IMR-90 (cell line): ENCODE data around the gene DHH. TPM values are rescaled to one million over a fixed set of nuclear protein-coding genes. Genes with fewer than 3 reads are reported as not detected.

ENCODE experiments used
- ATAC-seq: fragments of 200-7000 bp; cut with Tn5 transposase; 2 replicates; pipeline ENCODE4 v1.9.1; 2020; ENCODE audit warnings: low read depth, mild to moderate bottlenecking, moderate library complexity
- BruUV-seq: library from RNA; stranded (reverse); fragments of 400-500 nt; replicated peaks from 2 replicates; lab custom pipeline; 2021; lab: Mats Ljungman, UMichigan
- CTCF ChIA-PET: fragments of 300-600 bp; formaldehyde crosslinking; extraction: SDS; loops from one replicate; lab custom pipeline; 2021; ENCODE audit warnings: antibody characterized with exemption; lab: Yijun Ruan, JAX
- POLR2A ChIA-PET: fragments of 300-600 bp; sonication (Branson Sonifier 250); formaldehyde crosslinking; loops from one replicate; lab custom pipeline; 2022; ENCODE audit warnings: antibody characterized with exemption; ENCODE audit not compliant: unreplicated experiment; lab: Charles Lee
- DNase-seq: peaks from one replicate; pipeline ENCODE4 v3.0.0; 2013
- H2AFZ ChIP-seq: replicated peaks from 2 replicates; pipeline ENCODE3; 2013; ENCODE audit warnings: low read length, mild to moderate bottlenecking; ENCODE audit not compliant: poor library complexity
- H2AK5ac ChIP-seq: 2 replicates; pipeline ENCODE4 v1.6.1; 2013; ENCODE audit warnings: low read depth, low read length, inconsistent platforms
- H2AK9ac ChIP-seq: replicated peaks from 2 replicates; pipeline ENCODE3; 2013; ENCODE audit warnings: mild to moderate bottlenecking, low read depth, low read length, moderate library complexity; ENCODE audit not compliant: poor library complexity
- H2BK120ac ChIP-seq: 2 replicates; pipeline ENCODE4 v1.6.1; 2013; ENCODE audit warnings: low read depth, low read length, inconsistent platforms
- H2BK15ac ChIP-seq: 3 replicates; pipeline ENCODE4 v1.6.1; 2013; ENCODE audit warnings: low read depth, low read length, inconsistent platforms
- H2BK20ac ChIP-seq: 2 replicates; pipeline ENCODE4 v1.6.1; 2013; ENCODE audit warnings: low read depth, mild to moderate bottlenecking, inconsistent platforms, low read length, moderate library complexity
- H2BK5ac ChIP-seq: 2 replicates; pipeline ENCODE4 v1.6.1; 2013; ENCODE audit warnings: mild to moderate bottlenecking, low read depth, low read length, inconsistent platforms; ENCODE audit not compliant: poor library complexity, severe bottlenecking
- H3K14ac ChIP-seq: replicated peaks from 2 replicates; pipeline ENCODE4 v1.6.1; 2013; ENCODE audit warnings: low read depth, low read length, inconsistent platforms
- H3K18ac ChIP-seq: 2 replicates; pipeline ENCODE4 v1.6.1; 2013; ENCODE audit warnings: low read depth, low read length, control low read depth
- H3K23ac ChIP-seq: 2 replicates; pipeline ENCODE4 v1.6.1; 2013; ENCODE audit warnings: low read depth, low read length, inconsistent platforms
- H3K27ac ChIP-seq: 2 replicates; pipeline ENCODE4 v1.5.1; 2013; ENCODE audit warnings: mild to moderate bottlenecking, control low read depth, low read length; ENCODE audit not compliant: insufficient read depth
- H3K27me3 ChIP-seq: 2 replicates; pipeline ENCODE4 v1.6.1; 2013; ENCODE audit warnings: low read length; ENCODE audit not compliant: control insufficient read depth, insufficient read depth
- H3K36me3 ChIP-seq: 2 replicates; pipeline ENCODE4 v1.6.1; 2013; ENCODE audit warnings: low read length, mixed read lengths; ENCODE audit not compliant: control insufficient read depth, insufficient read depth
- H3K4ac ChIP-seq: 2 replicates; pipeline ENCODE4 v1.6.1; 2013; ENCODE audit warnings: low read depth, low read length, inconsistent platforms
- H3K4me1 ChIP-seq: 2 replicates; pipeline ENCODE4 v1.6.1; 2013; ENCODE audit warnings: low read length, mixed read lengths; ENCODE audit not compliant: control insufficient read depth, insufficient read depth
- H3K4me2 ChIP-seq: 2 replicates; pipeline ENCODE4 v1.6.1; 2013; ENCODE audit warnings: low read depth, mild to moderate bottlenecking, control low read depth, low read length, moderate library complexity
- H3K4me3 ChIP-seq: 2 replicates; pipeline ENCODE4 v1.5.1; 2013; ENCODE audit warnings: low read depth, mild to moderate bottlenecking, control low read depth, low read length, moderate library complexity; ENCODE audit not compliant: insufficient read depth
- H3K56ac ChIP-seq: 2 replicates; pipeline ENCODE4 v1.6.1; 2013; ENCODE audit warnings: low read length, inconsistent platforms; ENCODE audit not compliant: insufficient read depth; ENCODE audit errors: extremely low read depth
- H3K79me1 ChIP-seq, 2 experiments: 2 replicates each; pipeline ENCODE4 v1.6.1; 2013; ENCODE audit warnings: low read length in 2 of 2, inconsistent platforms in 1 of 2, low read depth in 1 of 2
- H3K9ac ChIP-seq: 2 replicates; pipeline ENCODE4 v1.6.1; 2013; ENCODE audit warnings: low read depth, low read length, control low read depth
- H3K9me1 ChIP-seq: 2 replicates; pipeline ENCODE4 v1.6.1; 2013; ENCODE audit warnings: low read length, inconsistent platforms; ENCODE audit not compliant: insufficient read depth
- H3K9me3 ChIP-seq: 2 replicates; pipeline ENCODE4 v1.6.1; 2013; ENCODE audit warnings: low read length; ENCODE audit not compliant: control insufficient read depth, insufficient read depth
- H4K20me1 ChIP-seq: 2 replicates; pipeline ENCODE4 v1.6.1; 2013; ENCODE audit warnings: low read length, inconsistent platforms; ENCODE audit not compliant: insufficient read depth
- H4K5ac ChIP-seq: 2 replicates; pipeline ENCODE4 v1.6.1; 2013; ENCODE audit warnings: mild to moderate bottlenecking, low read depth, low read length, control low read depth
- H4K8ac ChIP-seq, 2 experiments: 2 replicates each; pipeline ENCODE4 v1.6.1; 2013; ENCODE audit warnings: low read depth in 2 of 2, low read length in 2 of 2, control low read depth in 1 of 2, inconsistent platforms in 1 of 2
- H4K91ac ChIP-seq: 2 replicates; pipeline ENCODE4 v1.6.1; 2013; ENCODE audit warnings: low read depth, low read length, inconsistent platforms; ENCODE audit not compliant: insufficient read depth
- BHLHE40 ChIP-seq: fragments of 150-350 bp; IDR thresholded peaks from 2 replicates; pipeline ENCODE4 v1.6.1; 2016; ENCODE audit warnings: mild to moderate bottlenecking, low read depth, low read length
- CEBPB ChIP-seq: IDR thresholded peaks from 2 replicates; pipeline ENCODE4 v1.6.1; 2012; ENCODE audit warnings: low read depth, low read length, improper control_type of control experiment
- MAFK ChIP-seq: IDR thresholded peaks from 2 replicates; pipeline ENCODE4 v1.6.1; 2012; ENCODE audit warnings: low read depth, low read length, improper control_type of control experiment
- POLR2A ChIP-seq: IDR thresholded peaks from 2 replicates; pipeline ENCODE4 v1.6.1; 2012; ENCODE audit warnings: mild to moderate bottlenecking, low read depth, low read length
- RAD21 ChIP-seq: IDR thresholded peaks from 2 replicates; pipeline ENCODE4 v1.6.1; 2012; ENCODE audit warnings: low read length, improper control_type of control experiment
- SMC3 ChIP-seq: fragments of 150-350 bp; IDR thresholded peaks from 2 replicates; pipeline ENCODE4 v1.6.1; 2016; ENCODE audit warnings: low read depth, mild to moderate bottlenecking, antibody characterized with exemption, low read length, moderate library complexity
- WGBS, 2 experiments: methylation state at CpG; one replicate each; pipeline versions ENCODE4 v1.1.5 to v1.1.7; 2013; ENCODE audit warnings: missing lambda C conversion rate in 2 of 2; ENCODE audit not compliant: insufficient read length in 1 of 2; ENCODE audit errors: extremely low coverage in 2 of 2; 5-methylcytosine and 5-hydroxymethylcytosine counted together
- dilution Hi-C: fragments of 300-500 bp; cut with HindIII; formaldehyde crosslinking; loops from one replicate; pipeline ENCODE4 v1.14.3; 2018; ENCODE audit warnings: low sequenced_read_pairs; ENCODE audit not compliant: unreplicated experiment
- in situ Hi-C: fragments of 300-500 bp; cut with MboI; formaldehyde crosslinking; loops from 3 replicates; pipeline ENCODE4 v1.14.3; 2019; ENCODE audit warnings: low sequenced_read_pairs, inconsistent platforms, mixed read lengths
- intact Hi-C: fragments of 100-400 bp; cut with micrococcal nuclease; formaldehyde crosslinking; loops from 2 replicates; pipeline ENCODE4 v1.10.0; 2022
- polyA plus RNA-seq, 3 experiments: library from polyadenylated mRNA; depleted of rRNA; stranded (reverse); fragments of >200 nt; gene quantifications; 2 replicates each; pipeline ENCODE4 v1.2.3, GENCODE V29; 2012; ENCODE audit warnings: low replicate concordance in 1 of 3
- total RNA-seq: library from RNA; depleted of rRNA; stranded (reverse); fragments of >200 nt; gene quantifications from 2 replicates; pipeline ENCODE4 v1.2.3, GENCODE V29; 2012
- TF ChIP-seq, protein P1 (sequence below): conservative IDR thresholded peaks from 2 replicates; pipeline ENCODE4 v1.5.1; 2012; ENCODE audit warnings: mild to moderate bottlenecking, low read depth, low read length, improper control_type of control experiment

Gene DHH
- total and polyA plus RNA-seq, 2 of the 4 experiments (the other 2 are of a cell fraction), result under 0.01 to 0.07 TPM

DNA sequence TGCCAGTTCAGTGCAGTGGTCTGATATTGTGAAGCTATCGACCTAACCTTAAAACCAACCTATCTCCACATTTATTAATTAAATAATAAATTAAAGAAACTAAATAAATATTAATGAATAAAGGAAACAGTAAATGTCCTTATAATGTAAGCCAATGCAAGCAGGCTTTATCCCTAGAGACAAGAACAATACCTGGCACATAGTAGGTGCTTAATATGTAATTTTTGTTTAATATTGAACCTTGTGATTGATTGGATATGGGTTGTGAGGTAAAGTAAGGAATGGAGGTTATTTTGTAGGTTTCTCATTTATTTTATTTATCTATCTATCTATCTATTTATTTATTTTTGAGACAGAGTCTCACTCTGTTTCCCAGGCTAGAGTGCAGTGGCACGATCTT lies 44.4 kb upstream of the DHH start:
- POLR2A ChIA-PET, result no interaction called here
- no TSS peak for BruUV-seq
- no peaks in the 10 kb centered on the region for H4K20me1 ChIP-seq

More for the DNA sequence above, 44.4 kb upstream of the DHH start:
- in situ Hi-C loops (loop anchor here (10.0 kb wide), 1 partner anchor 46 kb away; the partner anchor contains the start of gene TUBA1A), dilution Hi-C loops (no loop called here), intact Hi-C loops (loop anchor here (10.0 kb wide), 1 partner anchor 126 kb away; the partner anchor contains the start of gene TUBA1C)
- Histone ChIP-seq H4K5ac (no peak overlapping the region), H3K79me1 (peaks cover 0 to 4% of the 10 kb centered on the region in 2 experiments; a peak in 1 of 4 replicates), H2BK20ac (no peak overlapping the region), H3K56ac (no peak overlapping the region), H2AK9ac (no peak overlapping the region), H2BK5ac (no peak overlapping the region), H2BK15ac (no peak overlapping the region), H2BK120ac (no peak overlapping the region), H3K4me2 (no peak overlapping the region), H3K14ac (no peak overlapping the region), H2AFZ (no peak overlapping the region), H3K27me3 (no peaks in the 10 kb centered on the region), H3K9me1 (no peaks in the 10 kb centered on the region), H2AK5ac (no peak overlapping the region), H4K91ac (no peak overlapping the region), H3K4me3 (no peak overlapping the region), H3K4ac (no peak overlapping the region), H3K9ac (no peak overlapping the region), H3K23ac (no peak overlapping the region), H3K4me1 (no peaks in the 10 kb centered on the region), H3K9me3 (no peaks in the 10 kb centered on the region), H3K36me3 (no peaks in the 10 kb centered on the region), H3K27ac (no peak overlapping the region), H3K18ac (no peak overlapping the region), H4K8ac (no peak overlapping the region)
- no CpG with 5 or more reads among the region's 2 CpGs for WGBS, 2 experiments
- no peak for ATAC-seq
- DNase-seq, result no peak
- CTCF ChIA-PET, result interaction anchor here (0.5 to 1.2 kb wide), 2 partner anchors 9 to 57 kb away, joined by 4 to 7 read pairs; no protein-coding TSS in a partner anchor
- TF ChIP-seq CEBPB, result no peak
- no peak for TF ChIP-seq BHLHE40
- TF ChIP-seq SMC3, result no peak
- TF ChIP-seq RAD21, result no peak
- no peak for TF ChIP-seq MAFK
- TF ChIP-seq, protein P1, sequence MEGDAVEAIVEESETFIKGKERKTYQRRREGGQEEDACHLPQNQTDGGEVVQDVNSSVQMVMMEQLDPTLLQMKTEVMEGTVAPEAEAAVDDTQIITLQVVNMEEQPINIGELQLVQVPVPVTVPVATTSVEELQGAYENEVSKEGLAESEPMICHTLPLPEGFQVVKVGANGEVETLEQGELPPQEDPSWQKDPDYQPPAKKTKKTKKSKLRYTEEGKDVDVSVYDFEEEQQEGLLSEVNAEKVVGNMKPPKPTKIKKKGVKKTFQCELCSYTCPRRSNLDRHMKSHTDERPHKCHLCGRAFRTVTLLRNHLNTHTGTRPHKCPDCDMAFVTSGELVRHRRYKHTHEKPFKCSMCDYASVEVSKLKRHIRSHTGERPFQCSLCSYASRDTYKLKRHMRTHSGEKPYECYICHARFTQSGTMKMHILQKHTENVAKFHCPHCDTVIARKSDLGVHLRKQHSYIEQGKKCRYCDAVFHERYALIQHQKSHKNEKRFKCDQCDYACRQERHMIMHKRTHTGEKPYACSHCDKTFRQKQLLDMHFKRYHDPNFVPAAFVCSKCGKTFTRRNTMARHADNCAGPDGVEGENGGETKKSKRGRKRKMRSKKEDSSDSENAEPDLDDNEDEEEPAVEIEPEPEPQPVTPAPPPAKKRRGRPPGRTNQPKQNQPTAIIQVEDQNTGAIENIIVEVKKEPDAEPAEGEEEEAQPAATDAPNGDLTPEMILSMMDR, result no peak
- TF ChIP-seq POLR2A, result no peak
